CD4-positive, alpha-beta T cell (primary cell): ENCODE results near the gene RUNX1. TPM values are rescaled to one million over a fixed set of nuclear protein-coding genes. Genes with fewer than 3 reads are reported as not detected.

ENCODE experiments used
- ATAC-seq: fragments of 200-7000 bp; cut with Tn5 transposase; one replicate; pipeline ENCODE4 v1.10.0; 2022; ENCODE audit warnings: mild to moderate bottlenecking; ENCODE audit not compliant: poor library complexity
- CTCF ChIA-PET: fragments of 350-600 bp; sonication (Branson Sonifier 250); formaldehyde crosslinking; loops from one replicate; lab custom pipeline; 2021; ENCODE audit warnings: antibody characterized with exemption, inconsistent platforms; lab: Charles Lee
- POLR2A ChIA-PET: fragments of 350-600 bp; sonication (Branson Sonifier 250); formaldehyde crosslinking; loops from one replicate; lab custom pipeline; 2021; ENCODE audit warnings: antibody characterized with exemption, inconsistent platforms; lab: Charles Lee
- DNase-seq, 14 experiments: peaks; one replicate each; pipeline ENCODE4 v3.0.0-alpha.2; 2013 to 2020; ENCODE audit warnings: mixed read lengths in 2 of 14
- H3K27ac ChIP-seq, 2 donors: one replicate each; pipeline versions ENCODE4 v1.5.1 to v1.7.0; 2013; ENCODE audit warnings: low read length in 2 of 2, low read depth in 1 of 2, mild to moderate bottlenecking in 1 of 2
- H3K27me3 ChIP-seq, 2 experiments: 1 replicate in 1 of 2; 2 replicates in 1 of 2; pipeline versions ENCODE4 v1.6.1 to v1.7.0; 2013; ENCODE audit warnings: low read length in 2 of 2, control low read depth in 1 of 2, mild to moderate bottlenecking in 1 of 2, moderate library complexity in 1 of 2; ENCODE audit not compliant: insufficient read depth in 2 of 2, control insufficient read depth in 1 of 2
- H3K36me3 ChIP-seq: one replicate; pipeline ENCODE4 v1.6.1; 2013; ENCODE audit warnings: low read length, control low read depth; ENCODE audit not compliant: insufficient read depth
- H3K4me1 ChIP-seq: one replicate; pipeline ENCODE4 v1.6.1; 2013; ENCODE audit warnings: low read length, control low read depth; ENCODE audit not compliant: insufficient read depth
- H3K4me3 ChIP-seq: one replicate; pipeline ENCODE4 v1.5.1; 2013; ENCODE audit warnings: mild to moderate bottlenecking, low read length, moderate library complexity
- H3K9me3 ChIP-seq, 2 experiments: 1 replicate in 1 of 2; 2 replicates in 1 of 2; pipeline versions ENCODE4 v1.6.1 to v1.7.0; 2013; ENCODE audit warnings: low read length in 2 of 2, mild to moderate bottlenecking in 2 of 2, control low read depth in 1 of 2, moderate library complexity in 1 of 2; ENCODE audit not compliant: control insufficient read depth in 1 of 2, insufficient read depth in 1 of 2
- H3K27ac Mint-ChIP-seq: one replicate; pipeline ENCODE4 v1.8.0; 2020; ENCODE audit warnings: mixed read lengths
- H3K27me3 Mint-ChIP-seq: one replicate; pipeline ENCODE4 v1.8.0; 2021; ENCODE audit warnings: mixed read lengths
- H3K36me3 Mint-ChIP-seq: one replicate; pipeline ENCODE4 v1.8.0; 2021; ENCODE audit warnings: low read depth, mixed read lengths
- H3K4me1 Mint-ChIP-seq: one replicate; pipeline ENCODE4 v1.8.0; 2021; ENCODE audit warnings: low read depth, mixed read lengths
- H3K4me3 Mint-ChIP-seq: one replicate; pipeline ENCODE4 v1.8.0; 2020; ENCODE audit warnings: mild to moderate bottlenecking, mixed read lengths
- H3K9me3 Mint-ChIP-seq: one replicate; pipeline ENCODE4 v1.8.0; 2020; ENCODE audit warnings: mixed read lengths
- CTCF ChIP-seq: fragments of 200-600 bp; IDR thresholded peaks from one replicate; pipeline ENCODE4 v1.8.0; 2022; ENCODE audit warnings: antibody characterized with exemption, mild to moderate bottlenecking
- intact Hi-C, 2 experiments: fragments of 100-400 bp; cut with DNase I in 1 of 2; cut with micrococcal nuclease in 1 of 2; formaldehyde crosslinking; loops; one replicate each; pipeline versions ENCODE4 v1.15.1 to v1.9.0; 2023 to 2025; cut with DNase I, micrococcal nuclease
- total RNA-seq, 174 experiments: library from RNA in 2 of 174; stranded (reverse) in 2 of 174; gene quantifications; one replicate each; pipeline ENCODE4 v1.2.3 and lab custom pipeline; 2021 to 2026

Gene RUNX1
- total RNA-seq, 2 experiments from 2014 or later = 71.7 to 74.3 TPM

GRCh38 chr21:34950980-34951379, 98.1 kb downstream of the RUNX1 start:
- intact Hi-C loops = loop anchor here in 1 of 2 experiments (2.0 kb wide), 1 partner anchor 14 kb away; no protein-coding TSS in a partner anchor
- Mint-ChIP-seq H3K36me3 (peaks cover 43% of the 10 kb centered on the region), H3K27ac (peak overlapping the region; percentile 56), H3K27me3 (no peaks in the 10 kb centered on the region), H3K9me3 (no peaks in the 10 kb centered on the region), H3K4me1 (peaks cover 79% of the 10 kb centered on the region), H3K4me3 (no peak overlapping the region)
- ChIA-PET CTCF (interaction anchor here (0.9 to 2.2 kb wide), 2 partner anchors 9 to 61 kb away, joined by 3 to 7 read pairs; no protein-coding TSS in a partner anchor), POLR2A (interaction anchor here (1.3 kb wide), 1 partner anchor 10 kb away, joined by 3 read pairs; no protein-coding TSS in a partner anchor)
- DNase-seq (no peak), ATAC-seq (no peak)
- H3K9me3 ChIP-seq = no peaks in the 10 kb centered on the region
- H3K4me3 ChIP-seq = no peak overlapping the region
- no peak overlapping the region for H3K27ac ChIP-seq
- TF ChIP-seq CTCF = no peak
- peaks cover 50% of the 10 kb centered on the region for H3K4me1 ChIP-seq
- H3K27me3 ChIP-seq = no peaks in the 10 kb centered on the region
- peaks cover 16% of the 10 kb centered on the region for H3K36me3 ChIP-seq

GRCh38 chr21:34949499-34949898, 99.6 kb downstream of the RUNX1 start:
- ChIA-PET POLR2A (interaction anchor here (1.1 to 1.3 kb wide), 2 partner anchors 24 to 98 kb away, joined by 4 read pairs; no protein-coding TSS in a partner anchor), CTCF (interaction anchor here (1.0 kb wide), 1 partner anchor 55 kb away, joined by 5 read pairs; no protein-coding TSS in a partner anchor)
- Histone ChIP-seq H3K27me3 (no peaks in the 10 kb centered on the region), H3K4me3 (no peak overlapping the region), H3K36me3 (peaks cover 14% of the 10 kb centered on the region), H3K4me1 (peaks cover 57% of the 10 kb centered on the region), H3K27ac (no peak overlapping the region), H3K9me3 (no peaks in the 10 kb centered on the region)
- no peak for ATAC-seq
- Mint-ChIP-seq H3K27ac (peak overlapping the region; percentile 51), H3K4me3 (peak overlapping the region; percentile 17), H3K27me3 (no peaks in the 10 kb centered on the region), H3K4me1 (peaks cover 79% of the 10 kb centered on the region), H3K36me3 (peaks cover 32% of the 10 kb centered on the region), H3K9me3 (no peaks in the 10 kb centered on the region)
- no peak for TF ChIP-seq CTCF
- DNase-seq = no peak
- intact Hi-C loops = no loop called here

- Mint-ChIP-seq H3K27me3 (no peaks in the 10 kb centered on the region), H3K4me3 (no peak overlapping the region), H3K9me3 (no peaks in the 10 kb centered on the region), H3K27ac (peak overlapping the region; percentile 51), H3K4me1 (peaks cover 79% of the 10 kb centered on the region), H3K36me3 (peaks cover 27% of the 10 kb centered on the region)
- H3K27ac ChIP-seq = no peak overlapping the region
- H3K27me3 ChIP-seq = no peaks in the 10 kb centered on the region
- no peaks in the 10 kb centered on the region for H3K9me3 ChIP-seq
- POLR2A ChIA-PET = interaction anchor here (1.1 to 1.3 kb wide), 2 partner anchors 25 to 98 kb away, joined by 4 read pairs; no protein-coding TSS in a partner anchor
- H3K4me1 ChIP-seq = peaks cover 57% of the 10 kb centered on the region
- TF ChIP-seq CTCF = no peak
- ATAC-seq (no peak), DNase-seq (no peak)
- CTCF ChIA-PET = interaction anchor here (1.0 kb wide), 1 partner anchor 54 kb away, joined by 5 read pairs; no protein-coding TSS in a partner anchor
- intact Hi-C loops = no loop called here
- H3K36me3 ChIP-seq = peaks cover 14% of the 10 kb centered on the region
- H3K4me3 ChIP-seq = no peak overlapping the region
These were observed 100.1 kb downstream of the RUNX1 start for GRCh38 chr21:34949030-34949429.
